ENCODE results near the gene AHDC1. TPM values are rescaled to one million over a fixed set of nuclear protein-coding genes. Genes with fewer than 3 reads are reported as not detected.

AHDC1 gene
- polyA plus RNA-seq, 2 of the 4 experiments (the other 2 are of a cell fraction), result 1.3 to 11.5 TPM

DNA sequence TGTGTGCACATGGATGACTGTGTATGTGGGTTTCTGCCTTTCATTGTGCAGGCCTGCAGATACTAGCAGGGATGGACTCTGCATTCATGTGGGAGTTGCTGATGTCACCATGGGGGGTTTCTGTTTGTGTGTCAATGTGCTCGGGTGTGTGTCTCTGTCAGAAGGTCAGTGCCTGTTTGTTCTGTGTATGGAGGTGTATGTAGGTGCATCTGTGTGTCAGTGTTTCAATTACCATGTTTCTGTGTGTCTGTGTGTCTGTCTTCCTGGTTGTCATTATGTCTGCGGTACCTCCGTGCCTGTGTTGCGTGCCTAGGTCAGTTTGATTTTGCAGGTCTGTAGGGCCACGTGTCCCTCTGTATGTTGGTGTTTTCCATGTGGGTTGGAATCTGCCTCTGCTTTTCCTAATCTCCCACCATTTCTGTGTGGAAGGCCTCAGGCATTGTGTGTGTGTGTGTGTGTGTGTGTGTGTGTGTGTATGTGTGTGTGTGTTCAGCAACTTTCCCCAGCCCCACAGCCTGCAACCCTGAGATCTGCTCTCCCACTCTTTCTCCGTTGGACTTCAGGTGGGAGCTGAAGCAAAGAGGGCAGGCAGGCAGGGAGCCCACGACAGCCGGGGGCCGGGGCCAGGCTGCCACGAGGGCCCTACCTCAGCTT, 77.2 kb downstream of the AHDC1 start (continued):
- no peak for TF ChIP-seq HOXB5 (CRISPR knock-in tag; IDR thresholded peaks at IDR 0.05)
- TF ChIP-seq, protein P1, sequence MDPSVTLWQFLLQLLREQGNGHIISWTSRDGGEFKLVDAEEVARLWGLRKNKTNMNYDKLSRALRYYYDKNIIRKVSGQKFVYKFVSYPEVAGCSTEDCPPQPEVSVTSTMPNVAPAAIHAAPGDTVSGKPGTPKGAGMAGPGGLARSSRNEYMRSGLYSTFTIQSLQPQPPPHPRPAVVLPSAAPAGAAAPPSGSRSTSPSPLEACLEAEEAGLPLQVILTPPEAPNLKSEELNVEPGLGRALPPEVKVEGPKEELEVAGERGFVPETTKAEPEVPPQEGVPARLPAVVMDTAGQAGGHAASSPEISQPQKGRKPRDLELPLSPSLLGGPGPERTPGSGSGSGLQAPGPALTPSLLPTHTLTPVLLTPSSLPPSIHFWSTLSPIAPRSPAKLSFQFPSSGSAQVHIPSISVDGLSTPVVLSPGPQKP (IDR thresholded peaks at IDR 0.05; ENCODE audit: low read depth, low read length), result no peak

DNA sequence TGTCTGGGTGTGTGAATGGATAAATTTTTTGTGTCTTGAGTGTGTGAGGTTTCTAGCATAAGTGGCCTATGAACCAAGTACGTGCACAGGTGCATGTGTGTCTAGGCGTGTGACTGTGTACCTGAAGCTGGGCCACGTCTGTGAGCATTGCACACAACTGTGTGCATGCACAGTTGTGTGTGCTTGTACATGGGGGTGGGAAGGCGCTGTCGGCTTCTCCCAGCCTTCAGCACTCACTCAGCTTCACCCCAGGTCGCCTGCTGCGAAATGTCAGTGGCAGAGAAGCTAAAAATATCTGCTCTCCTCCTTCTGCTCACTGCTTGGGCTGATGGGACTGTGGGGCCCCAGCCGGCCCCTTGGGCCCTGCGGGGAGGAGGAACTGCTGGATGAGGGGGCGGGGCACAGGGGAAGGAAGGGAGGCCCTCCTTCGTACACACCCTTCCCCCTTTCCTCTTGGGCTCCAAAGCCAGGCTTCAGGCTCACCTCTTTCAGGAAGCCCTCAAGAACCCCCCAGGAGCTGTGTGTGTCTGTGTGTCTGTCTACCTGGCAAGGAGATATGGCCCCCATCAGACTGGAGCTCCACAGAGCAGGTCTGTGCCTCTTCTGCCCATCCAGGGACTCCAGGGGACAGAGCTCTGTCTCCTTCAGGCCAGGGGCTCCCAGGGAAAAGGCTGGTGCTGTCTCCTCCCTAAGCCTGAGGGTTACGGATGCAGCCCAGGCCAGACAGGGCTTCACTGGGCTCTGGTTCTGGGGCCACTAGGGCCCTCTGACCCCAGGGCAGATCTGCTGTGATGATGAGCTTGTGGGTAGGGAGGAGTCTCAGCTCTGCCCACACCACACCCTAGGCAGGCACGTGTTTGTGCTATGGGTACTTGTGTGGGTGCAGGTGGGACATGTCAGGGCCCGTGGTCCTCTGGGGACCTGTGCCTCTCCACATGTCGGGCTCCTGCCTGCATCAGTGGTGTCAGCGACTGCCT, 78.4 kb downstream of the AHDC1 start:
- H3K4me1 ChIP-seq, result peaks cover 26% of the 10 kb centered on the region
- CTCF ChIA-PET, result interaction anchor here (1.1 kb wide), 1 partner anchor 32 kb away, joined by 8 read pairs; no protein-coding TSS in a partner anchor

More for the DNA sequence above, 78.4 kb downstream of the AHDC1 start:
- H3K27ac ChIP-seq, result peak overlapping the region; percentile 61 to 84
- ATAC-seq (peak; percentile 35 to 70; a peak in 4 of 6 replicates), DNase-seq (ENCODE audit: low read depth in 1 of 2, low spot score in 1 of 2) (peak in 1 of 2 experiments; percentile 37), FAIRE-seq (no peak)
- POLR2A ChIA-PET, result no interaction called here
- 43% methylated on average over 9 of the region's 16 CpGs for WGBS (ENCODE audit: missing lambda C conversion rate)
- no peaks in the 10 kb centered on the region for H3K9me3 ChIP-seq
- peak overlapping the region; percentile 48 for H3K4me2 ChIP-seq
- H3K4me3 ChIP-seq, result no peak overlapping the region
- TF ChIP-seq RNF2 (IDR thresholded peaks at IDR 0.05; ENCODE audit: borderline replicate concordance, low read depth), result no peak
- TF ChIP-seq HOXB13 (CRISPR knock-in tag; IDR thresholded peaks at IDR 0.05; ENCODE audit: low read depth), result no peak
- no peak for TF ChIP-seq RFX5 (IDR thresholded peaks at IDR 0.05)
- TF ChIP-seq MYC (IDR thresholded peaks at IDR 0.05; ENCODE audit: borderline replicate concordance, low read length), result no peak
- TF ChIP-seq NPAS2 (CRISPR knock-in tag; IDR thresholded peaks at IDR 0.05; ENCODE audit: borderline replicate concordance), result no peak
- no peak for TF ChIP-seq MAFK (IDR thresholded peaks at IDR 0.05; ENCODE audit: partially characterized antibody)
- TF ChIP-seq, protein P2, sequence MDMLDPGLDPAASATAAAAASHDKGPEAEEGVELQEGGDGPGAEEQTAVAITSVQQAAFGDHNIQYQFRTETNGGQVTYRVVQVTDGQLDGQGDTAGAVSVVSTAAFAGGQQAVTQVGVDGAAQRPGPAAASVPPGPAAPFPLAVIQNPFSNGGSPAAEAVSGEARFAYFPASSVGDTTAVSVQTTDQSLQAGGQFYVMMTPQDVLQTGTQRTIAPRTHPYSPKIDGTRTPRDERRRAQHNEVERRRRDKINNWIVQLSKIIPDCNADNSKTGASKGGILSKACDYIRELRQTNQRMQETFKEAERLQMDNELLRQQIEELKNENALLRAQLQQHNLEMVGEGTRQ (IDR thresholded peaks at IDR 0.05), result no peak
- TF ChIP-seq RARB (CRISPR knock-in tag; IDR thresholded peaks at IDR 0.05), result no peak
- TF ChIP-seq, protein P3, sequence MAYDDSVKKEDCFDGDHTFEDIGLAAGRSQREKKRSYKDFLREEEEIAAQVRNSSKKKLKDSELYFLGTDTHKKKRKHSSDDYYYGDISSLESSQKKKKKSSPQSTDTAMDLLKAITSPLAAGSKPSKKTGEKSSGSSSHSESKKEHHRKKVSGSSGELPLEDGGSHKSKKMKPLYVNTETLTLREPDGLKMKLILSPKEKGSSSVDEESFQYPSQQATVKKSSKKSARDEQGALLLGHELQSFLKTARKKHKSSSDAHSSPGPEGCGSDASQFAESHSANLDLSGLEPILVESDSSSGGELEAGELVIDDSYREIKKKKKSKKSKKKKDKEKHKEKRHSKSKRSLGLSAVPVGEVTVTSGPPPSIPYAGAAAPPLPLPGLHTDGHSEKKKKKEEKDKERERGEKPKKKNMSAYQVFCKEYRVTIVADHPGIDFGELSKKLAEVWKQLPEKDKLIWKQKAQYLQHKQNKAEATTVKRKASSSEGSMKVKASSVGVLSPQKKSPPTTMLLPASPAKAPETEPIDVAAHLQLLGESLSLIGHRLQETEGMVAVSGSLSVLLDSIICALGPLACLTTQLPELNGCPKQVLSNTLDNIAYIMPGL (CRISPR knock-in tag; IDR thresholded peaks at IDR 0.05; ENCODE audit: borderline replicate concordance), result no peak
- no peak for TF ChIP-seq CHD4 (IDR thresholded peaks at IDR 0.05; ENCODE audit: borderline replicate concordance)
- no peak for TF ChIP-seq EHF (CRISPR knock-in tag; IDR thresholded peaks at IDR 0.05)
- TF ChIP-seq, protein P4, sequence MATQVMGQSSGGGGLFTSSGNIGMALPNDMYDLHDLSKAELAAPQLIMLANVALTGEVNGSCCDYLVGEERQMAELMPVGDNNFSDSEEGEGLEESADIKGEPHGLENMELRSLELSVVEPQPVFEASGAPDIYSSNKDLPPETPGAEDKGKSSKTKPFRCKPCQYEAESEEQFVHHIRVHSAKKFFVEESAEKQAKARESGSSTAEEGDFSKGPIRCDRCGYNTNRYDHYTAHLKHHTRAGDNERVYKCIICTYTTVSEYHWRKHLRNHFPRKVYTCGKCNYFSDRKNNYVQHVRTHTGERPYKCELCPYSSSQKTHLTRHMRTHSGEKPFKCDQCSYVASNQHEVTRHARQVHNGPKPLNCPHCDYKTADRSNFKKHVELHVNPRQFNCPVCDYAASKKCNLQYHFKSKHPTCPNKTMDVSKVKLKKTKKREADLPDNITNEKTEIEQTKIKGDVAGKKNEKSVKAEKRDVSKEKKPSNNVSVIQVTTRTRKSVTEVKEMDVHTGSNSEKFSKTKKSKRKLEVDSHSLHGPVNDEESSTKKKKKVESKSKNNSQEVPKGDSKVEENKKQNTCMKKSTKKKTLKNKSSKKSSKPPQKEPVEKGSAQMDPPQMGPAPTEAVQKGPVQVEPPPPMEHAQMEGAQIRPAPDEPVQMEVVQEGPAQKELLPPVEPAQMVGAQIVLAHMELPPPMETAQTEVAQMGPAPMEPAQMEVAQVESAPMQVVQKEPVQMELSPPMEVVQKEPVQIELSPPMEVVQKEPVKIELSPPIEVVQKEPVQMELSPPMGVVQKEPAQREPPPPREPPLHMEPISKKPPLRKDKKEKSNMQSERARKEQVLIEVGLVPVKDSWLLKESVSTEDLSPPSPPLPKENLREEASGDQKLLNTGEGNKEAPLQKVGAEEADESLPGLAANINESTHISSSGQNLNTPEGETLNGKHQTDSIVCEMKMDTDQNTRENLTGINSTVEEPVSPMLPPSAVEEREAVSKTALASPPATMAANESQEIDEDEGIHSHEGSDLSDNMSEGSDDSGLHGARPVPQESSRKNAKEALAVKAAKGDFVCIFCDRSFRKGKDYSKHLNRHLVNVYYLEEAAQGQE (IDR thresholded peaks at IDR 0.05), result no peak
- TF ChIP-seq EHMT2 (IDR thresholded peaks at IDR 0.05; ENCODE audit: low read depth), result no peak
- TF ChIP-seq FOSB (CRISPR knock-in tag; IDR thresholded peaks at IDR 0.05), result no peak
- TF ChIP-seq CBX2 (IDR thresholded peaks at IDR 0.05; ENCODE audit: borderline replicate concordance, low read depth), result no peak

Measured in A549 (cell line).